HG03432 (cell line): ENCODE measurements around the gene TSNAX.

ENCODE experiments used
- ATAC-seq: cut with Tn5 transposase; IDR thresholded peaks from one replicate; pipeline ENCODE4 v1.9.1; 2021; ENCODE audit warnings: mild to moderate bottlenecking, moderate library complexity; ENCODE audit not compliant: unreplicated experiment

Gene TSNAX

DNA sequence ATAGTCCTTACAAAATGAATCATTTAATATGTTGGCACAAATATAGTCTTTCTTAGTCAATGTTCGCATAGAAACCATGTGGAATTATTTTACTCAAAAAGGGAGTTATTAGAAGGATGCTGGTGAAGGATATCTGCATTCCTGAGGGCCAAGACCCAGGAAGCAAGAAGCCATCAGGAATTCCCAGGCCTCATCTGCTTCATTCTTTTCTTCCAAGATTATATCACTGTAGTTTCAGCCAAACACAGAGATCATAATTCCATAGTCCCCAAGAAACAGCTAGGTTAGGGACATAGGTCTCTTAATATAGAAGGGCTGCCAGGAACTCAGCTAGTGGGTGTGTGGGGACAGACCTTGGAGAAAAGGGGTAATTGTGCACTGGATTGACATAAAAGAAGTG lies 69.5 kb downstream of the TSNAX start:
- ATAC-seq: no peak

DNA sequence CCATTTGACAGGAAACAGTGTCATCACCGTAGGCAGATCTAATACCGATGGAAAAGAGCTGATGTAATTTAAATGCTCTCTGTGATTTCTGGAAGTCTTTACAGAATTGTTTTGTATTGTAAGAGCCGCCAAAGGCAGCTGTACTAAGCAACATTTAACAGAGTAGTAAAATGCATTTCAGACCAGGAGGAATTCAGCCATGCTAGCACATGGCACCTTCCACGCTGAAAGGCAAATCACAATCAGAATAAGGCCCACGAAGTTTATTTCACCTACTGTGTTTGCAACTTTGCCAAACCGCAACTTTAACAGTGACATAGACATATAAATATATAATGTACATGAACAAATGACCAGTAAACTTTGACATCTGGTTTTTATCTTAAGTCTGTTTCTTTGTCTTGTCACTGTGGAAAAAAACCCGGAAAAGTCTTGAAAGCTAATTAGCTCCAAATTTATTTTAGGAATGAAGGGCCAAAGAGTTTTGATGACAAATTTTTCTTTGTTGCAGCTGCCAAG lies 72.0 kb downstream of the TSNAX start:
- ATAC-seq: no peak

DNA sequence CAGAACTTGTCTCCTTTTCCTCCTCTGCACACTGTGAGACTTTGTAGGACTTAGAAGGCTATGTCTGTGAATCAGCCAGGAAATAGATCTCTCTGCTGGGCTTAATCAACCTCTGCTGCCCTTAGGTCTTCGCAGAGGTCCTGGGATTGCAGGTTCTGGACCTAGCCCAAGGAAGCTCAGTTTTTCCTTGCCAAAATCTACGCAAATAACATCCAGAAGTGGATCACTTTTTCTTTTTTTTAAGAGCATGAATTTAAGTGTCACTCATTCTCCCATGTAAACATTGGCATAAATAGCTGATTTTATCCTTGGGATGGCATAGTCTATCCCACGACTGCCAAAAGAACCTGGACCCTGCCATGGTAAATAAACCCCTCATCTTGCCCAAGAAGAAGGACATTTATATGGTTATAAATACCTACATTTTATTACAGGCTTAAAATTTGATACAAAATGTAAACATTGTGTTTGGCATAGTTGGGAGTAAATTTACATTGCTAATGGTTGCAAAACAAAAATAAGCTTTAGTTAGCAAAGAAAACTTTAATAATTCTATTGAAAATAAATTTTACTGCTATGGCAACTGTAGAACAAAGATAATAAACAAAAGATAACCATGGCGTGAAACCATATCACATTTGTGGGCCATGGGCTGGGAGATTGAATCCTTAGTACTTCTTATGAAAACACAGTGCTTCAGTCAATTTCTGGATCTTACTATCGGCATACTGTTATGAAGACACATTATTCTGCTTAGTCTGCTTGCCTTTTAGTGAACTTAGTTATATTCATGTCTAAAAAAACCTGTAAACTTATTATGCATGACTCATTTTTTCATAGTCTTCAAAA lies 73.6 kb downstream of the TSNAX start:
- ATAC-seq: no peak

DNA sequence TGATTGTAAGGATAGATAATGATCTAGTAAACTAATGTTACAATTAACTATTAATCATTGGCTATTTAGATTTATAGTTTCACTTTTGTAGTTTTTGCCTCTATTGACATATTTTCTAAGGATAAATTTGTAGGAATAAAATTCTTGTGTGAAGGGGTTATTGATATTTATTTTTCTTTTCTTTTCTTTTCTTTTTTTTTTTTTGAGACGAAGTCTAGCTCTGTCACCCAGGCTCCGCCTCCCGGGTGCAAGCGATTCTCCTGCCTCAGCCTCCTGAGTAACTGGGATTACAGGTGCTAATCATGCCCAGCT lies 74.2 kb downstream of the TSNAX start:
- no peak for ATAC-seq

DNA sequence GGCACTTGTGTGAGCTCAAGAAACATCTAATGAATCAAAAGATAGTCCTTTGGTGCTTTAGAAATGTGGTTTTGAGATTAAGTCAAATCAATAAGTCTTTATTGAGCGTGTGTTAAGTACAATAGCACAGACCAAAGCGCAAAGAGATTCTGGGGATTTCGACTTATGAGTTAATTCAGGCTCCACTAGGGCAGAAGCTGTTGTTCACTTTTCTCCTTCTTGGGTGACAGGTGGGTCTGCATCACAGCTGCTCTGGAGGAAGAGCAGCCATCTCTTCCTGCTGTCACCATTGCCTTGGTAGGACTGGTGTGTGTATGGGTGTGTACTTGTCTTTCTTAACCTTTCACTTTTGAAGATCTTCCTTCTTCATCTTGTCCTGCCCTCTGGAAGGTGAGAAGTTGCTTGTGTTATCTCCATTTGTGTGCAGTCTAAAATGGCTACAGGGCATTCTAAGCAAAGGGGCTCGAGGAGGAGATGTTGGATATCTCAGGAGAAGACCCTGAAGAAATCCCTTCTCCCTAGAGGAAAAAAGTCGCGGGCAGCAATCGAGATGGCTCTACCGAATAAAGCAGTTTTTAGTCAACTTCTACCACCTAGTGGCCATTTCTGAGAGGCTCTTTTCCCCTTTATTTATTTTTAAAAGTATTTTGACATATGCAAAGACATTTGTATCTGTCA lies 75.3 kb downstream of the TSNAX start:
- ATAC-seq: peak; percentile 80

DNA sequence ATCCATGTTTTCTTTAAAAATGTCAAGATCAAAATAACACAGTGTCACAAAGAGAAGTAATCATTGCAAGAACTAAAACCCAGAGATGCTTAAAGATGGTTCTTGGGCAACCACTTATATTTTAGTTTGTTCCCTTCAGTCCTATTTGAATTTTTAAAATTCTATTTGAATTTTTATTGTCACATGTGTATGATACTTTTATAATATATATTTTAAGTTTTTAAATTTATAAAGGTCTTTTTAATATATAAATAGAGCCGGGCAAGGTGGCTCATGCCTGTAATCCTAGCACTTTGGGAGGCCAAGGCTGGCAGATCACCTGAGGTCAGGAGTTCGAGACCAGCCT lies 75.8 kb downstream of the TSNAX start:
- no peak for ATAC-seq

DNA sequence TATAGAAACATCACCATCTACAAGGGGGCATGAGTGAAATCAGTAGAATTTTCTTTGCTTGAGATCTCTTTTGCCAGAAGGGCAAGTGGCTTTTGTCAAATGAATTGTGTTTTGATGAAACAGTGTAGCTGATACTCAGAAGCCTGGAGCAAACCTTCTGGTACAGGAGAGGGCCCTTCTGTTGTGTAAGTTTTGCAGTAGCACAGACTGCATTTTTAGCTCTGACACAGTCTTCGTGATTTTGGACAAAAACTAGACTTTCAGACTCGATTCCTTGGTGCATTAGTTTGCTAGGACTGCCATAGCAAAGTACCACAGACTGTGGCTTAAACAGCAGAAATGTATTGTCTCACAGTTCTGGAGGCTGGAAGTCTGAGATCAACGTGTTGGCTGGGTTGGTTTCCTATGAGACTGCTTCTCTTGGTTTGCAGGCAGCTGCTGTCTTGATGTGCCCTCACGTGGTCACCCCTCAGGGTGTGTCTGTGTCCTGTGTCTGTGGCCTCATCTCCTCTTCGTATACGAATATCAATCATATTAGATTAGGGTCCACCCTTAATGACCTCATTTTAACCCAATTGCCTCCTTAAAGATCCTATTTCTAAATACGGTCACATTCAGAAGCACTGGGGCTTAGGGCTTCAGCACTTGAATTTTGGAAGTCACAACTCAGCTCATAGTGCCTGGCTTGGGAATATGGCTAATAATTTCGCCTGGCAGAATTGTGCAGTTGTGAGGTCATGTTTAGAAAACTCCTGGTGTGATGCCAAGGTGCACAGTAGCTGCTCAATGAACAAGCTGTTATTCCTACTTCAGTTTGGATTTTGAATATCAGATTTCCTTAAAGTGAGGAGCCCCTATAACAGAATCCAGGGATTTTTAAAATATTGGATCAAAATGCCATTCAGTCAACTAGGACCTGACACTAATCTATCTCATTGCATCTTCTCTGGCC lies 77.0 kb downstream of the TSNAX start:
- no peak for ATAC-seq

DNA sequence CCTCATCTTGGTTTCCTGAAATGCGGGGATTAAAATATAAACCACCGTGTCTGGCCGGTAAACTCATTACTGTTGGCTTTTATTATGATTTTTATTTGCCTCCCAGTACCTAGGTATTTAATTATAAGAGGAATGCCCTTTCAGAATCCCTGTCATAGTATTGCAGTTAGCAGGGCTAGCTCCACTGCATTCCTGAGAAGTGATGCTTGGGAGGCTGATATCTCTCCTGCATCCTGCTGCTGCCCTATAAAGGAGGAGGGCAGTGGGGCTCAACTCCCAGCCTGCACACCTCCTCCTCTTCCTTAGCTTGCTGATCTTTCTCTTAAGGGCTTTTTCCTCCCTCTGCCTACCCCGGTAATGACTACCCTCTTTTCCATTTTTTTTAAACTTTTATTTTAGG lies 78.2 kb downstream of the TSNAX start:
- ATAC-seq: no peak

DNA sequence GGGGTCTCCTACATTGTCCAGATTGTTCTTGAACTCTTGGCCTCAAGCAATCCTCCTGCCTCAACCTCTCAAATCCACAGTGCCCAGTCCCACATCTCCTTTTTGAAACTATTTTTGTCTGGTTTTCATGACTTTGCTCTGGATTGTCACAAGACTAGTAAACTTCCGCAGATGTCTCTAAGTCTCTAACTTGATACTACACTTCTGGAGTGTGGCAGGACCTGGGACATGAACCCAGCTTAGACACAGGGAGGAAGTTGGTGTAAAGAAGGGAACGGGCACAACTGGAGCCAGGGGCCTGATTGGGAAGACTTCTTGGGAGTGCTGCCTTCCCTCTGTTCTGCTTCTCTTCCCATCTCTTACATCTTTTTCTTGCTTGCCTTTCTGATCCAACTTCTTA lies 81.9 kb downstream of the TSNAX start:
- no peak for ATAC-seq

DNA sequence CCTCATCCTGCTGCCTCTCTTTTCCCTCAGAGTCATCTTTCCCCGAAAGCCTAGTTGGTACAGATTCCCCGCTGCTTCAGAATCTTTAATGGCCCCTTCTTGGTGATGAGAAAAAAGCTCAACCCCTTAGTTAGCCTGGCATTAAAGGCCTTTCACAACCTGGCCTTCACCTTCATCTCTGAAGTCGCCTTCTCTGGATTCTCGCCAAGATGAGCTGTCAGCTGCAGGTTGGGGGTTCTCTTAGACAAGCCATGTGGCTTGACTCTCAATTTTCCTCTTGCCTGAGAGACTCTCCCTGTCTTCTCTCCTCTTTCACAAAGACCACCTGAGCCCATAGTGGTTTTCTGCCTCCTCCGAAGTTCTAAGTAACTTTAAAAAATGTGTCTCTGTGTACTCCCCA lies 82.6 kb downstream of the TSNAX start:
- no peak for ATAC-seq

DNA sequence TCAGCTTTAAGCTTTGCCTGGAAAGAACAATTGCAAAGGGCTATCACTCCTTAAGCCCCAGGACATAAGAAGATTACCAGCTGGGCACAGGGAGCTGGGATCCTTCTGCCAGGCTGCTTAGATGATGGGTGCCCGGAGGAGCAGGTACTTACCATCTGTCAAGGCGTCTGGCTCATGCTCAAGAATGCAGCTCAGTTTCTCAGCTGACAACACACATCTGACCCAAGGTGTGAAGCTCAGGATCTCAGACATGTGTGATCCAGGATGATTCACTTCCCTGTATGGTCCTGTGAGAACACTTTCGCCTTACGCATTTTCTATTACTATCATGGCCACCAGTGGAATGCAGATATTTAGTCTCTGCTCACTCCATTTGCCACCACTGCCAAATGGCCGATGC lies 83.4 kb downstream of the TSNAX start:
- peak; percentile 2 for ATAC-seq

DNA sequence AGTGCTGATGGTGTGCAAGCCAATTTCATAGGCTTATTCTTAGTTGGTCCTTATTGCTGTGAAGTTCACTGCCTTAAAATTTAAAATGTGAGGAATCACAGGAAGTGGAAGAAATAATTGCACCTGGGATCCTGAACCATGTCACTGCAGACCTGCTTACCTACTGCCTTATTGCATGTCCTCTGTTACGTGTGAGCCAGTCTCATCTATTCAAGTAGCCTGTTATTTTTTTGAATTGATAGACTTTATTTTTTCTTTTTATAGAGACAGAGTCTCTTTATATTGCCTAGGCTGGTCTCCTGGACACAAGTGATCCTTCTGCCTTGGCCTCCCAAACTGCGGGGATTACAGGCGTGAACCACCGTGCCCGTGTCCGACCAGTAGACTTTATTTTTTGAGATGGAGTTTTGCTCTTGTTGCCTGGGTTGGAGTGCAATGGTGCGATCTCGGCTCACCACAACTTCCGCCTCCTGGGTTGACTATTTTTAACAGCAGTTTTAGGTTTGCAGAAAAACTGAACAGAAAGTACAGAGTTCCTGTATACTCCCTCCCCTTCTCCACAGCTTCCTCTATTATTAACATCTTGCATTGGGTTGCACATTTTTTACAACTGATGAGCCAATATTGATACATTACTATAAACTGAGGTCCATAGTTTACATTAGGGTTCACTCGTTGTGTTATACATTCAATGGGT lies 84.1 kb downstream of the TSNAX start:
- ATAC-seq: peak; percentile 98

DNA sequence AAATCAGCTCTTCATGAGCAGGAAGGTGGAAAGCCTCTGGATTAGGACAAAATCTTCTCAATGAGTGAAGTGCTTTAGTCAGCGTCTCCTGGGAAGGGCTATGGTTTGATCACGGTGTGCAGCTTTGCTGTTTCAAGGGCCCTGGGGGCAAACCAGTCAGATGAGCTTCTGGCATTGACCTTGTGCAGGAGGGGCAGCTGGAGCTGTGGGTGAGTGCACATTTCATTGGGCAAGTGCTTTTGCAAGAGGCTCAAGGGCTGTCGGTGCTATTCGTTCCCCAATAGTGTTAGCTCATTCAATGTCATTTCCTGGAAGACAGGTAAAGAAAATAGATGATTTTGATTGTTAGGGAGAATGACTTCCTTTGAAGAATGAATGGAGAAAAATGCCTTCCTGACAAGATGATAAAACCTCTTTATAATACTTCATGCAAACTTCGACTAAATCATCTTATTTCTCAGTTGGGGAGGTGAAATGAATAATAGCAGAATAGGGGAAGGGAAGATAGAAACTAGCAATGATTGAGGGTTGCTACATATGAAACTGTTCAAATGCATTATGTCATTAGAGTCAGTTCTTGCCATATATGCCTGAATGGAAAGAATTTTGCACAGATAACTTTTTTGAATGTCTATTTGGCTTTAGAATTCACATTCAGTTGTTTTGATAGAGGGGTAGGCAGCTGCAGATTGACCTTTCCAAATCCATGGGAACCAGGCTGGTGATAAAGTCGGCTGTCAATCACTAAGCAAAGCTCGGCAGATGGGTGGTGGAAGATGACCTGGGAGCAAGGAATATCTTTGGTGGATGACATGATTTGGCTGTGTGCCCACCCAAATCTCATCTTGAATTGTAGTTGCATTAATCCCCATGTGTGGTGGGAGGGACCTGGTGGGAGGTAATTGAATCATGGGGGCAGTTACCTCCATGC lies 85.2 kb downstream of the TSNAX start:
- peak; percentile 28 for ATAC-seq
